ENCODE data around the gene PIKFYVE.
"Not testable (repeated sequence)": the region's sequence is repeated elsewhere in the genome, so short reads cannot be mapped to it uniquely, and the experiment has no call there.

The PIKFYVE gene

DNA sequence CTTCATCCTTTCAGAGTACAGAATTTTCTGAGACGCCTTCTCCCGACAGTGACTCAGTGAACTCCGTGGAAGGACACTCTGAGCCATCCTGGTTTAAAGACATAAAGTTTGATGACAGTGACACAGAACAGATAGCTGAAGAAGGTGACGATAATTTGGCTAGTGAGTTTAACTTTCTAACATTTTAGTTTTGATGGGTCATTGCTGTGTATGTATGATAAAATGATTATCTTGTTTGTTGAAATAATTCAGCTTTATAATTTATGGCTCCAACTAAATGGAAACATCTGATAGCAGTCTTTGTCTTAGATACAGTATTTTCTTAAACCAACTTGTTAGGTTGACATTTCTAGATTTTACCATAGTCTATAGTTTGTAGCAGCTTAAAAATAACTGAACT is 38.1 kb downstream of the PIKFYVE start:
- DNase-seq = no peak

DNA sequence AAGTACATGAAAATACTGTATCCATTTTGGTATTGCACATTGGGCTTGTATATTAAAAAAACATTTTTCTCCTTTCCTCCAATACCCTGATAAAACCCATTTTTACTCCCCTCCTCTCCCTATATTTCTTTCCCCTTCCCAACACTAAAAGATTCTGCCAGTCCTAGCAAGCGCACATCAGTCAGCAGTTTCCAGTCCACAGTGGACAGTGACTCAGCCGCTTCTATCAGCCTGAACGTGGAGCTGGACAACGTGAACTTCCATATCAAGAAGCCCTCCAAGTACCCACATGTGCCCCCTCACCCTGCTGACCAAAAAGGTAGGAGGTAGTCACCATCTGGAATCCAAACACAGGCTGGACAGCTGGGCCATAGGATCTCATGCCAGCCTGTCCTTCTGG is 38.6 kb downstream of the PIKFYVE start:
- no peak for DNase-seq

DNA sequence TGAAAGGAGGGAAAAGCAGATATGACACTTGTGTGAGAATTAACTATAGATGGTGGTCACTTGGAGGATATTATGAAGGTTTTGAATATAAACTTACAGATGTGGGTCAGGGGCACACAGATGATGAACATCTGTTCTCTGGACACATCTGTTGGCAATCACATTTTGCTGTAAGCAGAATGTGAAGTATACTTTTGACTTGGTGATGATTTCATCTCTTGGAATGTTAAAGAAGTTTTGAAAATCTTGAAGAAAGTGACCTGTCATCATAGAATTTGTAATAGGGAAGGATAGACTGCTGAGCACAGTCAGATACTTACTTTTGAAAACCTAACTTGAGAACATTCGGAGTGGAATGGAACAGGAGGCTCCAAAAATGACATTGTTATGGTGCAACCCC is 40.2 kb downstream of the PIKFYVE start:
- no peak for DNase-seq

DNA sequence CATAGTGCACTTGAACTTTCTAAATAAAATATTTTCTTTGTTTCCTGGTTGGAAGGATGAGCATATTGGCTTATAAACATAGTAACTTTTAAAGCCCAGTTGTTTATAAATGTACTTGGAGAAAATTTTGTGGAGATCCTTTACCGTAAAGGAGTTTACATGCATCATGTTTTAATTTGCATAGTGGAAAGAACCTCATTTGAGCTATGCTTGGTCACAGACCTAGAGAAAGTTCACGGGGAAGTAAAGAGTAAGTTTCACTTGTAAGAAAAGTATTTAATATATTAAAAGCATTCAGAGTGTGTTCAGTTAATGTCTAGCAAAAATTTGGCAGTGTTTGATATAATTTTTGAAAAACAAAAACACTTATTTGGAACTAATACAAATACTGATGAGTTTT is 45.3 kb downstream of the PIKFYVE start:
- DNase-seq = no peak

DNA sequence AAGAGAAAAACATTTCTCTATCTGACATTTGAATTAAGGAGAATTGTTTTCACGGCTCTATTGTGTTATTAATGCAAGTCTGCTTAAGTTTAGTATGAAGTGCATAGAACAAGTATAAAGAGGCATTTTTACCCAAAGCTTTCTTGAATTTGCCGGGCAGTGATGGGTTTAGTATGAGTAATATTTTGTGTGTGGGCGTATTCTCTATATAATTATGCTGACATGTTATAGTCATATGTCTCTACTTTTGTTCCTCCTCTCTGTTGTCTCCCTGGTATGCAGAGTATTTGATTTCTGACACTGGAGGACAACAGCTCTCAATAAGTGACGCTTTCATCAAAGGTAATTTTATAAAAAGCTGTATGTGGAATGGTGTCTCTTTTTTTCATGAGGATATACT is 45.9 kb downstream of the PIKFYVE start:
- no peak for DNase-seq

DNA sequence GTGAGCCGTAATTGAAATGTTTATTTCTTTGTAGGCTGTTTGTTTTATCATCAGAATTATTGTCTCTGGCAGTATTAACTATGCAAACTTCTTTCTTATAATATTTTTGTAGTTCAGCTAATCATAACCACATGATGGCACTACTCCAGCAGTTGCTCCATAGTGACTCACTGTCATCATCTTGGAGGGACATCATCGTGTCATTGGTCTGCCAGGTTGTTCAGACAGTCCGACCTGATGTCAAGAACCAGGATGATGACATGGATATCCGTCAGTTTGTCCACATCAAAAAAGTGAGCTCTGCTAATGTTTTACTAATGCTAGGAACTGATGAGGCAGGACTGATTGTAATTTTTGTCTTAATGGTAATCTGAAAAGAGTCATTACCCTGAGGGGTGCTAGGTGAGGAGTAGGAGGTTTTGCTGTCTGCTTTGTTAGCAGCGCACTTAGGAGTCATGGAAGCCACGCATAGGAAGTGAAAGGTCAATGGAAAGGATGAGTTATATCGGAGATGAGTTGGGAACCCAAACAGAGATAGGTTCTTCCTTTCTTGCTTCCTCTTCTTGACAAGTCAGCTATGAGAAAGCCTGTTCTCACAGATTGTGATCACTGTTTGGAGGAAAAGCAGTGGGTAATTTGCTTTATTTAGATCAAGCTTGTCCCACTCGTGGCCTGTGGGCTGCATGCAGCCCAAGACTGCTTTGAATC is 49.2 kb downstream of the PIKFYVE start:
- no peak for DNase-seq

DNA sequence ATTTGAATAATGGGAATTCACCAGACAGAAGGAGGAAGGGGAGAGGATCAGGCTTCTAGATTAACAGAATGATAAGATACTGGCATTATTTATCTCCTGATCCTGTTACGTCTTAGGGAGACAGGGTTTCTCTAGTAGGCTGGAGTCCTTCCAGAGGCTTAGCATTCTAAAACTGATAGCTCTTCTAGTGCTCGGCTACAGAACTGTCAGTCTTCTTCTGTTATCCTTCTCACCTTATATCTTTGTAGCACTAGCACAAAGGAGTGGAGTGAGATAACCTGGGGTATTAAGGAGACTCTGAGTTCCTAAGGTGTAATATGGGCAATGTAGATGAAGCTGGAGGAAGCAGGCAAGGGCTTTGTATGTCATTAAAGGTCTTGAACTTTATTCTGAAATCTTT is 52.1 kb downstream of the PIKFYVE start:
- DNase-seq = no peak

DNA sequence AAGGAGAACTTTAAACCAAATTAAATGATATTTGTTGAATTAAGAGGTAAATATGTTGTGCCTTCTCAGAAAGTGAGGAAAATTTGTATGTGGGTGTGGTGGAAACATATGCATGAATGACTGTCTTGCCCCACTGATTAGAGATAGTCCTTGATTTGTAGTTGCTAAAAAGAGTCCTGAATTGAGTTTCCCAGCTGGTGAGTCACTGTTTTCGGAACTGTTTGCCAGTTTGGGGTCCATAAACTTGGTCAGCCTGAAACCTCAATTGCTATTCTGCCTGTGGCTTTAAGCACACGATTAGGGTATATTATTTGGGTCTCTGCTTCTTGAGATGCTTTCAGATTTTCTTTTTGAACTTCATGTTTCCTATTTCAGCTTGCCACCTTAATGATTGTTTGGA is 53.3 kb downstream of the PIKFYVE start:
- no peak for DNase-seq

DNA sequence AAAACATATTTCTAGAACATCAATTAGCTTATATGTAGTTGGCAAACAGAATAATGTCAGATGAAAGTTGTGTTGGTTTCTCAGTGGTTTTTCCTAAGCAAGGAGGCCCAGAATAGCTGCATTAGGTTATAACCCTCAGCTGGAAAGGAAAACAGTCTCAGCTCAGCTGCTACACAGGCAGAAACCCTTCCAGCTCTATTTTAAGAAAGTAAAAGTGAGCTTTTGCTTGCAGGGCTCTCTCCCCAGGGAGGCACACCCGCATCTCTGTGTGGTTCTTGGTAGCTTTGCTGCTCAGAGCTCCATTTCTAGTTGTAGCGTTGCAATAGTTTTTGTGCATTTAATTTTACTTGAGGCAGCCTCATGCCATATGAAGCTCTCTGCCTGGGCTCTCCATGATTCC is 54.6 kb downstream of the PIKFYVE start:
- DNase-seq = no peak

DNA sequence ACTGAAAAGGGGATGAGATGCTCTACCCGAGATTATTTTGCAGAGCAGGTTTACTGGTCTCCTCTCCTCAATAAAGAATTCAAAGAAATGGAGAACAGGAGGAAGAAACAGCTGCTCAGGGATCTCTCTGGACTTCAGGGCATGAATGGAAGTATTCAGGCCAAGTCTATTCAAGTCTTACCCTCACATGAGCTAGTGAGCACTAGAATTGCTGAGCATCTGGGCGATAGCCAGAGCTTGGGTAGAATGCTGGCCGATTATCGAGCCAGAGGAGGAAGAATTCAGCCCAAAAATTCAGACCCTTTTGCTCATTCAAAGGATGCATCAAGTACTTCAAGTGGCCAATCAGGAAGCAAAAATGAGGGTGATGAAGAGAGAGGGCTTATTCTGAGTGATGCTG is 60.0 kb downstream of the PIKFYVE start:
- DNase-seq = no peak

DNA sequence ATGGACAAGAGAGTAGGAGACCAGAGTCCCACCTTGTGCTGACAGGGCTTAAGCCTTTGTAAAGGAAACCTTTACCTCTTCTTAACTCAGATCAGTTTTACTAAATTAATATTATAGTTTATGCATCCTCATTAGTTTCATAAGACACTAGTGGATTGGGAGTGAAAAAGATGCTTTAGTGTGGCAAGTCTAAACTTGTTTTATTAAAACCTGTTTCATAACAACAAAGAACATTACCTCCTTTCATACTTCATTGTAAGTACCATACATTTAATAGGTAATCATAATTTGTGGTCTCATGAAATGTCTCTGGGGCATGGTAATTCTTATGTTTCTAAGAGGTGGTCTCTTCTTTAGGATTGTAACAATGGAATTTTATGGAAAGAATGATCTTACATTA is 63.4 kb downstream of the PIKFYVE start:
- DNase-seq = no peak

DNA sequence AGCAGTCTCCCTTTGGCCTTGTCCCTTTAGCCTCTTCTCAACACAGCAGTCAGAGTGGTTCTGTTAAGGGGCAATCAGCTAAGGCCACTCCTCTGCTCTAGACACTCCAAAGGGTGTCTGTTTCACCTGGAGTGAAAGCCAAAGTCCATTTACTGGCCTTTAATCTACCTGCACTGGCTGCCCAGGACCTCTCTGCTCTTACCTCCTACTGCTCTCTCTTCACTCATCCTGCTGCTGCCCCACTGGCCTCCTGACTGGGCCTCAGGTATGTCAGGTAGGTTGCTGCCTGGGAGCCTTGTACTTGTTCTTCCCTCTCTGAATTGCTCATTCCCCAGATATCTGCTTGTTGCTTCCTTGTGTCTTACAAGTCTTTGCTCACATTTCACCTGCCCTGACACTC is 68.2 kb downstream of the PIKFYVE start:
- no peak for DNase-seq

DNA sequence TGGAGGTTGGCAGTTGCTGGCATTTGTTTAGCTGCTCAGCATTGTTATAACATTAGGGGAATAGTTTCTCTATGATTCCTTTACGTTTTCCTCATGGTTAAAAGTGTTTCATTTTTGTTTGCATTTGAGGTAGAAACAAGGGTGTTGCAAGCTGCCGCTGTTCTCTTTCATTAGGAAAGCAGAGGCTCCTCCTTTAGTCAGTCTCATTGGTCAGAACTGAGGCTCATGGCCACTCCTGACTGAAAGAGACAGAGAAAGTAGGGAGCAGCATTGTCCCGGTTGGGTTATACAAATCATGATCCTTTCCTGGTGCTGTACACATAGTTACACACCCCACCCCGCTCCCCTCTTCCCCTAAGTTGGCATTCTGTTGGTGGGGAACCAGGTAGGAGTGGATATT is 80.7 kb downstream of the PIKFYVE start:
- DNase-seq = no peak

DNA sequence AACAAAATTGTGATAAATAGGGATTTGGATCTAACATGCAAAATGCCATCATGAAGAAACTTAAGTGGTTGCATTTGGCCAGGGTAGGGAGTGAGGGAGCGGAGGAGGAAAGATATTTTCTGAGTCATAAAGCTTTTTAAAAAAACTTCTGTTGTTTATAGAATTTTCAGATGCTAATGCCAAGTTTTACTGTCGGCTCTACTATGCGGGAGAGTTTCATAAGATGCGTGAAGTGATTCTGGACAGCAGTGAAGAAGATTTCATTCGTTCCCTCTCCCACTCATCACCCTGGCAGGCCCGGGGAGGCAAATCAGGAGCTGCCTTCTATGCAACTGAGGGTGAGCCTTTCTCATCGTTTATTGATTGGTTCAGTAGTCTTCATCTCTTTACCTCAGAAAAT is 84.6 kb downstream of the PIKFYVE start:
- DNase-seq = no peak

DNA sequence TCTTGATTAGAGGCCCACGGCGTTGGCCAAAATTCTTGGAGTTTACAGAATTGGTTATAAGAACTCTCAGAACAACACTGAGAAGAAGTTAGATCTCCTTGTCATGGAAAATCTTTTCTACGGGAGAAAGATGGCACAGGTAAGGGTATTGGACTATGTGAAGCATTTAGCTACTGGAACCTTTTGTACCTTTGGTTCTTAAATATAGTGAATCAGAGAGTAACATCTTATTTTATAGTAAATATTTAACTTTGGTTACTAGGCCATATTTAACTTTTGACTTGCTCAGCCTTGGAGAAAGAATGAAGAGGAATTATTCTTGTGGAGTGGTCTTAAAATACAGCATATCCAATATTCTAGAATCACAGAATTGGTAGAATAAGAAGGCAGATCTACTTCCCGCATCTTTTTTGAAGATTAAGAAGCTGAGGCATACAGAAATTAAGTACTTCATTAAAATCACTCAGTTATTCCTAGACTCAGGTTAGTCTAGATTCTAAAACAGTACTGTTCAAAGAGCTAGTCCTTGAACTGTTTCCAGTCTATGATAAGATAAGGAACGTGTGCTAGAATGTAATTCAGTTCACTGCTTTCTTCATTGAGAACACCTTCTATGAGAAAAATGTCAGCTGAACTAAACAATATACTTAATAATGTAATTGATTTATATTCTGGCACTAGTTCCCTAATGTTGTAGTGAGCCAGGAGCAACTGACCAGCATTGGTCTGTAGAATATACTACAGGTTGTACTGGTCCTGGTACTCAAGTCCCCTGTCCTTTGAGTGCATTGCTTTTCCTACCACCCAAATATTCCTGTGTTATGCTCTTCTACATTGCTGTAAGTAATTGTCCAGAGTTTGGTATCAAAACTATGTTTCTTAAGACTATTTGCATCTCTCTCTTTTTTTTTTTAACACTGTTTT is 86.9 kb downstream of the PIKFYVE start:
- no peak for DNase-seq

DNA sequence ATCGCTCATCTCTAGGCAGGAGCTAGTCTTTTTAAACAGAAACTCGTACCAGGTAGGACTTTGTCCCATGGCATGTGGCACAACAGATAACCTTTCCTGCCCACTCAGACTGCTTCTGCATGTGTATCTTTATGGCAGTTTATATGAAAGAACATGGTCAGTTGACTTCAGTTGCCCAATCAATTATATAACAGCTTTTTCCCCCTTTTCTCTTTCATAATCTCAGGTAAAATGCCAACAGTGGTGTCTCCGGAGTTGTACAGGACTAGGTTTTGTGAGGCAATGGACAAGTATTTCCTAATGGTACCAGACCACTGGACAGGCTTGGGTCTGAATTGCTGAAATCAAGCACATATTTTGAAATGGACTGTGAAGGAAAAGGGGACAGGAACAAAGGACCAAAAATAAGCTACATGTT is 88.9 kb downstream of the PIKFYVE start:
- DNase-seq = no peak

DNA sequence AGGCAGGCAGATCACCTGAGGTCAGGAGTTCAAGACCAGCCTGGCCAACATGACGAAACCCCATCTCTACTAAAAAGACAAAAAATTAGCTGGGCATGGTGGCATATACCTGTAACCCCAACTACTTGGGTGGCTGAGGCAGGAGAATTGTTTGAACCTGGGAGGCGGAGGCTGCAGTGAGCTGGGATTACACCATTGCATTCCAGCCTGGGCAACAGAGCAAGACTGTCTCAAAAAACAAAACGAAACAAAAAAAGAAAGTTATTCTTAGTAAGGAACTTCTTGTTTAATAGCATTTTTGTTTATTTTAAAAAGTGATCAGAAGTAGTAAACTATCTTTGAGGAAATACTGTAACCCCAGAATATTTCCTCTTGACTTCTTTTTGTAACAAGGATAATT is 90.4 kb downstream of the PIKFYVE start:
- DNase-seq = not testable (repeated sequence)

DNA sequence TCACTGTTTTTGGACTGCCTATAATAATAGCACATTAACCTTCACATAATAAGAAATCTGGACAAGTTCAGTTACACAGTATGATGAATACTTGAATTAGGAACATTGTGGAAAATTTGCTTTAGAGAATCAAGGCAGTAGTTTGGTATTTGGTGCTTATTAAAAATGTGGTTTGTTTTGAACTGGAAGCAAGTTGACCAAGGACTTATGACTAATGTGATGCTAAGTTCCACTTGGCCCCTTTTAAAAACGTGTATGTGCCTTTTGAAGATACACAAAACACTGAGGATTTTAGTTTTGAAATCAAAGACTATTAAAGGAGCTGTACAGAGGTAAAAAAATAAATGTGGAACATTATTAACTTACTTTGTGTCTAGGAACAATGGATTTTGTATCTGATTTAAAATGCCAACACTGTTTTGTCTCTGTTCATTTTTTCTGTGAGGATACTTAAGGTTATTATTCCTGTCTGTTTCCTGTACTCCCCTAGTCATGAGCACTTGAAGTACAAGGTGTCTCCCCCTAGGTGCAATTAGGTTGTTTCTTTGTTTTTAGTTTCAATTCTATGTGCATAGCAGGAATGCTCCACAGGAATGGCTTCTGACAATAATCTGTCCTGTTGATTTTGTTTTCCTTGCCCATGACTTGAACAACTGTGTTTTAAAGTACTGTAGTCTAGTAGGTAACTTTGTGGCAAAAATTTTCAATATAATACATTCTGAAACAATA is 91.0 kb downstream of the PIKFYVE start:
- DNase-seq = no peak

DNA sequence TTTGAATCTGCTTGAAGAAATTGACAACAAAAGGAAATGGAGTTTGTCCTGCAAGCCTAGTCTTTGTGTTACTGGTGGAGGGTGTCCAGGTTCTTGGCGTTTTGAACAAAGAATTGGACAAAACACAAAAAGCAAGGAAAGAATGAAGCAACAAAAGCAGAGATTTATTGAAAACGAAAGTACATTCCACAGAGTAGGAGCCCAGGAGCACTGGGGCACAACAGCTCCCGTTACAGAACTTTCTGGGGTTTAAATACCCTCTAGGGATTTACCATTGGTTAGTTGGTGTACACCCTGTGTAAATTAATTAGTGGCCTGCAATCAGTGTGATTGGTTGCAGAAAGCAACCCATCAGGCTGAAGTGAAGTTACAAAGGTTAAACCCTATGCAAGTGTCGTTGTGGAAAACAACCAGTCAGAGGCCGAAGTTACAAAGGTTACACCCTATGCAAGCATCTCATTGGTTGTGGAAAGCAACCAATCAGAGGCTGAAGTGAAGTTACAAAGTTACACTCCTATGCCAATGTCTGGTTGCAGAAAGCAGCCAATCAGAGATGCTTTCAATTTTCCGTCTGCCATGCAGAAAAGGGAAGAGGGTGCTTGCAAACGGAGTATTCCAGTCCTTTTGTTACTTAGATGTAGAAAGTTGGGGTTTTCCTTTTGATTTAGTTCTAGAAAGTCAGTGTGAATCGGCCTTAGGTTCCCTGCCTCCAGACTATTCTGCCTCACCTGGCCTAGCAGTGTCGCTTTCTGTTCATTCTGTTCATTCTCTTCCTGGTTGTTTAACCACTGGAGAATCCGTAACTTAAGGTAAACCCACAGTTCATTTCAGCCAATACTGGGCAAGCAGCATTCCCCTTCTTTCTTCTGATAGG is 92.9 kb downstream of the PIKFYVE start:
- no peak for DNase-seq

DNA sequence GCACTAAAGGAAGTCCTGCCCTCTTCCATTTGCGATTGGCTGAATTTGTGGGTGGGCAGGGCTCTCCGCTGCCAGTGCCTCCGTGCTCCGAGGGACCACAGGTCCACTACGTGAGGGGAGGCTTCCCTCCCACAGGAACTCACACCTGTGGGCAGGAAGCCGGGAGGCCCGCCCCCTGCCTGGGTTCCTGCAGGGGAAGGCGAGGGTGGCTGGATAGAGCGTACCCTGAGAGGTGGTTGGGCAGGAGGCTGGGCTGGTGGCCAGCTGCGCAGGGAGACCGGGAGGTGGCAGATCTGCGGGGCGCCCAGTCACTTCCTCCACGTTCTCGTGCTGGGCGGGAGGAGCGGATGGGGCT is 93.6 kb downstream of the PIKFYVE start:
- no peak for DNase-seq

DNA sequence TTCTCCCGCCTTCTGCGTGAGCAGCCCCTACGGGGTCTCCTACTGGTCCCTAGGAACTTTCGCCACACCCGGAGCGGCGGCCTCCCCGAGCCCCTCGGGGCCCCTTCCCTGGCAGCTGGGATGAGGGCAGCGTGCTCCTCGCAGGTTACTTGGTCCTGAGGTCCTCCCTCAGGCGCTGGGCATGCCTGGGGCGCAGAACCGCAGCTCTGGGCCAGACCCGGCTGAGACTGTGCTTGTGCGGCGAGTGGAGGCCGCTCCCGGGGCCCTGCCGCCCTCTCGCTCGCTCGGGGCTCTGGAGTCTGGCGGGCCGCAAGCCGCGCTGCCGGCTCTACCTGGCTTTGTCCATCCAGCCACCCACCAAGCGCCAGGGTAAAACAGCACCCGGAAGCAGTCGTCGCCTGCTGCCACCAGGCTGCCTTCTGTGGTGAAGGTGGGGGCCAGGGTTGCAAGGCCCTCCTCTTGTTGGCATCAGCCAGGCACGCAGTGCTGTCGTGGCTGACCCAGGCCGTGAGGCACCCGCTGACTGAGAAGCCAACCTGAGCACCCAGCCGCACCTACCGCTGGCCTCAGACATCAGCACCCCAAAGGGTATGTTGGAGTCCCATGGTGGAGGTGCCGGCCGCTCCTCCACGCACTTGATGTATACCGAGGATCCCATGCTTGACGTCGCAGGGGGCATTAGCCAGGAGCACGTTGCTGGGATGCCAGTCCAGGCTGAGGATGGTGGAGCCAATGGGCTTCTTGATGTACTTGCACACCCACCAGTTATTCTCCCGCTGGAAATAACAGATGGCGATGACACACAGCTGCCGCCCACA is 94.4 kb downstream of the PIKFYVE start:
- DNase-seq = no peak

DNA sequence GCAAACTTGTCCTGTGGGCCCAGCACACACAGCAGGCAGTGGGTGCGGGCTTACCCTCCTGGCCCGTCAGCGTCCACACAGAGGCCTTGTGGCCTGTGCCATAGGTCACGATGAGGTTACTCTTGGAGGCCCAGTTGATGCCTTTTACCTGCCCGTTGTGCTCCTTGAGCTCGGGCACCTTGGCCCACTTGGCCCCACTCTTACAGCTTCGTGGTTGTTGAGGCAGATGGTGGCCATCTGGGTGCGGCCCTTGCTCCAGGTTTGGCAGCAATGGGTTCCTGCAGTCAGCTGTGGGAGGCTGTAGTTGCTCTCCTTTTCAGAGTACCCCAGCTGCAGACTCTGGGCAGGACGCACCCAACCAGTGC is 95.0 kb downstream of the PIKFYVE start:
- DNase-seq = no peak
